Measurements from ENCODE around the gene YBX2.
A peak's percentile ranks its signal among the peaks of the same experiment; 100 is the strongest.

YBX2 gene

GRCh38 chr17:7252176-7253043, 42.0 kb downstream of the YBX2 start, which contains the start of gene ELP5 (continued):
- TF ChIP-seq ZEB2 (tag by site-specific recombination; IDR thresholded peaks at IDR 0.05) (peak; percentile 92), ZNF19 (tag by site-specific recombination; IDR thresholded peaks at IDR 0.05; ENCODE audit: low read depth) (no peak), ZNF704 (tag by site-specific recombination; IDR thresholded peaks at IDR 0.05) (no peak), GFI1B (tag by site-specific recombination; IDR thresholded peaks at IDR 0.05) (no peak), ZNF18 (tag by site-specific recombination; IDR thresholded peaks at IDR 0.05) (peak; percentile 59; the same call in 1 of the 2 replicates), ZBTB21 (tag by site-specific recombination; IDR thresholded peaks at IDR 0.05) (peak; percentile 94), PRDM1 (tag by site-specific recombination; IDR thresholded peaks at IDR 0.05) (no peak), ZNF843 (tag by site-specific recombination; IDR thresholded peaks at IDR 0.05) (peak; percentile 41; the same call in 1 of the 2 replicates), ZNF394 (tag by site-specific recombination; IDR thresholded peaks at IDR 0.05; ENCODE audit: borderline replicate concordance) (peak; percentile 55; the same call in 1 of the 2 replicates), ZNF114 (tag by site-specific recombination; IDR thresholded peaks at IDR 0.05) (no peak), ZNF449 (tag by site-specific recombination; IDR thresholded peaks at IDR 0.05) (peak; percentile 90), OVOL3 (tag by site-specific recombination; IDR thresholded peaks at IDR 0.05) (no peak), ZNF660 (tag by site-specific recombination; IDR thresholded peaks at IDR 0.05) (peak; percentile 64), ZSCAN5A (tag by site-specific recombination; IDR thresholded peaks at IDR 0.05) (peak; percentile 78), ZNF280D (tag by site-specific recombination; IDR thresholded peaks at IDR 0.05) (no peak), ZNF24 (tag by site-specific recombination; IDR thresholded peaks at IDR 0.05) (peak; percentile 93), ZNF473 (tag by site-specific recombination; IDR thresholded peaks at IDR 0.05) (no peak), ZNF266 (tag by site-specific recombination; IDR thresholded peaks at IDR 0.05; ENCODE audit: low read depth) (no peak), CTCF (tag by site-specific recombination; IDR thresholded peaks at IDR 0.05) (peak; percentile 99), ZNF585B (tag by site-specific recombination; IDR thresholded peaks at IDR 0.05) (no peak), ZNF292 (tag by site-specific recombination; IDR thresholded peaks at IDR 0.05; ENCODE audit: borderline replicate concordance, low read depth) (no peak), ZNF776 (tag by site-specific recombination; IDR thresholded peaks at IDR 0.05; ENCODE audit: borderline replicate concordance) (no peak), RBAK (tag by site-specific recombination; IDR thresholded peaks at IDR 0.05) (no peak), KLF8 (tag by site-specific recombination; IDR thresholded peaks at IDR 0.05) (peak; percentile 88), ZNF692 (tag by site-specific recombination; IDR thresholded peaks at IDR 0.05) (peak; percentile 96), ZNF311 (tag by site-specific recombination; IDR thresholded peaks at IDR 0.05; ENCODE audit: borderline replicate concordance) (no peak), ZNF112 (tag by site-specific recombination; IDR thresholded peaks at IDR 0.05) (no peak)

All from HEK293 (cell line).